ENCODE measurements around the gene TRIM45.
"Not testable (repeated sequence)": the region's sequence is repeated elsewhere in the genome, so short reads cannot be mapped to it uniquely, and the experiment has no call there.

Gene TRIM45

DNA sequence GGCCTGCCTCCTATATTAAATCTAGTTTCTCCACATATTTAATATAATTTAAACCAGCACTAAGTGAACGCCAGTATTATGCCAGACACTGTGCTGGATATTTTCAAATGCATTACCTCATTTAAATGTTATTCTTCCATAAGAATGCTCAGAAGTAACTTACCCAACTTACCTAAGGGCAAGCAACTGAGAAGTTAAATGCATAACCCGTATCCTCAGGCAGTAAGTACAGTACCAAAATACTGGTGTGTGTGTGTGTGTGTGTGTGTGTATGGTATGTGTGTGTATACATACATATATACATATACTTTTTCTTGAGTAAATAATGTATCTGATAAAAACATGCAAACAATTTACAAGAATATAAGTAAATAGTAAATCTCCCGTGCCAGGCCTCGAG lies 9.0 kb upstream of the TRIM45 start:
- DNase-seq: no peak

DNA sequence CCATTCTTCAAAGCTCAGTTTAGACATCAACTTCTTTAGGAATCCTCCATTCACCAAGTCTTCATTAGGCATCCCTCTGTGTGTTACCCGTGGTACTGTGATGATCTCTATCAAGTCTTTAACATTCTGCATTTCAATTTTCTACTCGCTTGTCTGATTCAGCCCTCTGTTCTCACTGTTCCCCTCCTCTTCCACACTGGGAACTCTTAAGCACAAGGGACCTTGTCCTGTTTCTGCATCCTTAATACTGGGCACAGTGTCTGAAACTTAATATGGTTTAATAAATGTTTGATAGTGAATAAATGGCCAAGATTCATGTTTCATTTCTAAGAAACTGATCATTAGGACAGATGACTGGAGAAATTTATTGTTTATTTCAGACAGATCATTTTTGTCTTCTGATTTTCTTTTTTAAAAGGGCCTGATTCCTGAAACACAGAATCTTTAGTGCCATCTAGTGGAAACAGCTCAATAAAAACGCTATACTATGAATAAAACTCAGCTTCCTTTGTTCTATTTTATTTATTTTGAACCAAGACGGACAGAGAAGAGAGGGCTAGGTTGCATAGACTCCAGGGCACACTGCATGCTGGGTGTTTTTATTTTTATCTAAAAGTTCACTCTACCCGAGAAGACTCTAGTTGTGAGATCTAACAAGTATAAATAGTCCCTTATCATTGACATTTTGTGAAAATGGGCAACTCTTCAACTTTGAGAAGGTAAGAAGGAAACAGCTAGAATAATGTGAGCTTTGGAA lies 7.0 kb upstream of the TRIM45 start:
- DNase-seq: no peak

DNA sequence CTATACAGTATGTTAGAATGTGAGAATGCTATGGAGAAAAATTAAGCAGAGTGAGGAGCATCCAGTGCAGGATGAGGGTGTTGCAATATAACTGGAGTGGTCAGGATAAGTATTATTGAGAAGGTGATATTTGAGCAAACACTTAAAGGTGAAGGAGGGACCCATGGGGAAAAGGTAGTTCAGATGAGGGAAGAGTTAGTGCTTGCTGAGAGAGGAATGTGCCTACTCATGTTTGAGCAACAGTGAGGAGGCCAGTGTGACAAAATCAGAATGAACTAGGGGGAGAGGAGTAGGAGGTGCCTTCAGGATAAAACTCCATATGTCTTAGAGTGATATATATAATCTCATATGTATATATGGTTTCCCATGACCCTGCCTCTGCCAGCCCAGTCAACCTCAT lies 6.2 kb upstream of the TRIM45 start:
- no peak for DNase-seq

DNA sequence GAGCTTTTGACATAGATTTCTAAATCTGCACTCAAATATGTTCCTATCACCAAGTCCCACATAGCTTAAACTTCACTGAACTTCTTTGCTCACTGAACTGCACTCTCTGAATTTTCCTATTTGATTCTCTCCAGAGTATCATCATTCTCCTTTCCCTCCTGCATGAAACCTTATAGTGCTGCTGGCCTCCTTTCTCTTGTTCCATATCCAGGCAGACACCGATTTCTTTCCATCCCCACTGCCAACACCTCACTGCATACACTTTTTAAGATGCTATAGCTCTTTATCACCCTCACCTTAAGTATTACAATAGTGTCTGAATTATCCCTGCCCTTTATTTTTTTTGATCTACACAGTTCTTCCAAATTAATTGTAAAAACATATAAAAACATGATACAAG lies 3.1 kb upstream of the TRIM45 start:
- no peak for DNase-seq

DNA sequence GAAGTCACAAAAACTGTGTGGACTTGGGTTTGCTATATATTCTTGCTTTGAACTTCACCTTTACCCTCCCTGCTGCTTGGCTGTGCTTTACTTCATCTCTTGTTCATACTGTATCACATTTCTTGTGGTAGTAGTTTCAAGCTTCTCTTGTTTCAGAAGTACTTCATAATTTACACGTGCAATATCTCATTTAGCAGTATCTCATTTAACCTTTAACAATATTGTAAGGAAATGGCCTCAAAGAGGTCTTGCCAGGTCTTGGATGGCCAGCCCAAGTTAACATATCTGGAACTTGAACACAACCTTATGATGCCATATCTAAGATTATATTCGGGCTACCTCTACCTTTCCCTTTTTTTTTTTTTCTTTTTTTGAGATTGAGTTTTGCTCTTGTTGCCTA lies 1.7 kb upstream of the TRIM45 start:
- no peak for DNase-seq

DNA sequence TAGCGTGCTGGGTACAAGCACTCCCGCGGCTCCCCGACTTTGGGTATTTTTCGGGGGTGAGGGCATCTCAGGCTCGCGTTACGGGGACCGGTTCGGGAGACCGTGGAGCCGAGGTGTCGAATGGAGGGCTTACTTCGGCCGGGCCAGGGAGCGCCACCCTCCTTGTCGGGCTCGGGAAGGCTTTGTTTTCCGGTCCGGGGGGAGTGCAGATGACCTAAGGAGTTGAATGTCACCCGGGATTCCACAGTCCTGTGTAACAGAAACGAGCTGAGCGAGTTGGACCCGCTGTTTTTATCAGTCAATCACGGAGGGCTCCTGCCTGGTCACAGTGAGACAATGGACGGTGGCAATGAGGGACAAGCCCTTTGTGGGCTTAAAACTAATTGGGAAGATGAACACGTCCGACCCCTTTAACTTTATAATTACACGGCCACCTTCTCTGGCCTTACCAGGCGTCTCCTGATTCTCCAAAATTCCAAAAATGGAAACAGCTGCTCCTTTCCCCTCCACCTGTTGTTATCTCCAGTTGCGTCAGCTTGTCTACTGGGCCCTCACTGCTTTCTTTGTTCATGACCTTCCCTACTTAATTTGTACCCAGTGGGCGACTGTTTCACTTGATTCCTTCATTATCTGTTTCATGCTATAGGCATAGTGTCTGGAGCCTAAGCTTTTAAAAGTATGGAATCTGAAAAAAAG lies 929 bp upstream of the TRIM45 start:
- DNase-seq: no peak

DNA sequence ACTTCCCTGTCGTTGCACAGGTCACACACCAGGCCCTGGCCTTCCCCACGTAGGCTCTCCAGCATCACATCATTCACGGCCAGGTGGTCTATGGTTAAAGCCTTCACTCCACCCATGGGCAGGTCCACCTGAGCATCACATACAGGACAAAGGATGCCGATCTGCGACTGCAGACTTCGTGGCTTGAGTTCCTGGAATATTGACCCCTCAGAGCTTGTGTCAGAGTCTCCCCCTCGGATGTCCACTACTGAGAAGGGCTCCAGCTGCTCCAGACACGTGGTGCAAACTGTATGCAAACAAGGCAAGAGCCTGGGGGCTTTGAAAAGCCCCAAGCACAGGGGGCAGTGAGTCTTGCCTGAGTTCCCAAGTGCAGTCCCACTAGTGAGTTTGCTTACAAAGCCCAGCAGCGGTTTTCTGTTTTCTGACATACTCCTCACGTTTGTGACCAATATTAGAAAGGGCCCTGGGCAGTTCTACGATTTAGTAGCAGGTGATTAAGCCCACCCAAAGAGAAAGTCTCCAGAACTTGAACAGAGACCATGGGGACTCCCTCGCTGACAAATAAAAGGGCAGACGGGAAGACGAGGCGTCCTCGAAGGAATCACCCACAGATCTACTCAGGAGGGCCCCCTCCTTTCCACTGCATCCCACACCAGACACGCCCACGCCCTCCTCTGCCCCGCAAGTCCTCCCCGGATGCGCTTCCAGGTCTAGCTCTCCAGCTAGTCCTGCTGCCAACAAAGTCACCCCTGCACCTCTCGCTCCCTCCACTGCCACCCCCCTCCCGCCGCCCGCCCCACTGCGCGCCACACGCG lies 568 bp downstream of the TRIM45 start:
- no peak for DNase-seq

DNA sequence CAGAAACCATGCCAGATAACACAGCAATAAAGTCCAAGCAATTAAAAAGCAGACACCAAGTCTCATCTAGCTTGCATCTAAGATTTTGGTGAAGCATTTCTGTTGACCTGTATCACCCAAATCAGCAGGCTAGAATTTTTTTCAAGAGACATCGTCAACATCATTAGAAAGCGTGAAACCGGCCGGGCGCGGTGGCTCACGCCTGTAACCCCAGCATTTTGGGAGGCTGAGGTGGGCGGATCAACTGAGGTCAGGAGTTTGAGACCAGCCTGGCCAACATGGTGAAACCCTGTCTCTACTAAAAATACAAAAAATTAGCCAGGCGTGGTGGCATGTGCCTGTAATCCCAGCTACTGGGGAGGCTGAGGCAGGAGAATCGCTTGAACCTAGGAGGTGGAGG lies 2.4 kb downstream of the TRIM45 start:
- DNase-seq: not testable (repeated sequence)

DNA sequence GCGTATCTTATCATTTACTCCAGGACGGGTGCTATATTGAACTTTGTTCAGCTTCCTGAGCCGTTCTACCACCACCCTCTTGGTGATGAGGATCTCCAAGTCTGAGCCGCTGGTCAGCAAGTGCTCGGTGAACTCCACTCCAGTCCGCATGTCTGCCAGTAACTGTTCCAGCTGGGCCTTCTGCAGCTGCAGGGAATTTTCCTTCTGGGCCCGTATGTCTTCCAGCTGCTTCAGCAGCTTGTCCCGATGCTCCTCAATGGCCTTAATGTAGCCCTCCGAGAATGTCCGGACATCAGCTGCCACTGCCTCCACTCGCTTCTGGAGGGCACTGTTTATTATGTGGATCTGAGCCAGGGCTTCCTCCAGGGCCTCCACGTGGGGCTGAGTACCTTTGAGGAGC lies 3.4 kb downstream of the TRIM45 start:
- DNase-seq: no peak

DNA sequence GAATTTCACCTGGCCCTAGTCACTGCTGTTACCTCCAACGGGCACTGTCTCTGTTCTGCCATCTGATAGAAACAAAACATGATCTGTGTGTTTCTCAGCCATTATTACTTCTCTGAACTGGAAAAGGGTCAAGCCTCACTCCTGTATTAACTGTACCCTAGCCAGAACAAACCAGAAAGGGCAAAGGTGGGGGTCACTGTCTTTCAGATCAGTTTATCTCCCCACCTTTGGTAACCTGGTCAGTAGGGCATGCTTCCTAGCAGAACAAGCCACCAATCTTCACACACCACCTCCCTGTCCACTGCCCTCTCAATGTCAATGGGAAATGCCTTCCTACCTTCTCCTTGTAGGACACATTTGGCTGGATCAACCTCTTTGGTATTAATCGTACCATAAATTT lies 3.9 kb downstream of the TRIM45 start:
- DNase-seq: no peak

DNA sequence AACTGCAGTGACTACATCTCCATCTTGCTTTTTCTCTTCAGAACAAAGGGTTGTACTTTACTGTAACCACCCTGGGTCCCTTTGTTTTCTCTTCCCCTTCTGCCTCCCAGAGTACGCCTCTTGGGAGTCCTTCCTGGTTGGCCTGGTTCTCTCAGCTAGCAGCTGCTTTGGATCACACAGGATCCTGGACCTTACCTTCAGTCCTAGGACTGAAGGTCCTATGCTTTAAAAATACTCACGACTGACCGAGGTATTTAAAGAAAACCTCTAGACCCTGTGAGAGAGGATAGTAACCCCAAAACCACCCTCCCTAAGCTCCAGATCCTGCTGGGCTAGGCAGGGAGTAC lies 4.8 kb downstream of the TRIM45 start:
- no peak for DNase-seq

DNA sequence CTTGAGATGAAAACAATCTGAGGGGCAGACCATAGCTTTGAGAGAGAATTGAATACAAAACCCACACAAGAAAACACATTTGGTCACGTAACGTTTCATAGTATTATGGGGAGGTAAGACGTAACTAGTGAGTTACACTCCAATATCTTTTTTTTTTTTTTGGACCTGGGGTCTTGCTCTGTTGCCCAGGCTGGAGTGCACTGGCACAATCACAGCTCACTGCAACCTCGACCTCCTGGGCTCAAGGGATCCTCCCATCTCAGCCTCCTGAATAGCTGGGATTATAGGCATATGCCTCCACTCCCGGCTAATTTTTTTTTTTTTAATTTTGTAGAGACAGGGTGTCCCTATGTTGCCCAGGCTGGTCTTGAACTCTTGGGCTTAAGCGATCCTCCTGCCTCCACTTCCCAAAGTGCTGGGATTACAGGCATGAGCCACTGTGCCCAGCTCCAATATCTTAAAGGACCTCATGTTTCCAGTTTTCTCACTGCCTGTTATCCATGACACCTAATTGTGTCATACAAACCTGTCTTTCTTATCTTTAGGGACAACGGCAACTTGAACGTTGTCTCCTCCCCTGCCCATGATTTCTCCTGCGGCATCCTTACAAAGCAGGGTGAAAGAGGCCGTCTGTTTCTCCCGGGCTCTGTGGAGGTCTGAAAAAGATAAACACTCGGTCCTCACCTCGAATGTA lies 5.3 kb downstream of the TRIM45 start:
- DNase-seq: no peak

DNA sequence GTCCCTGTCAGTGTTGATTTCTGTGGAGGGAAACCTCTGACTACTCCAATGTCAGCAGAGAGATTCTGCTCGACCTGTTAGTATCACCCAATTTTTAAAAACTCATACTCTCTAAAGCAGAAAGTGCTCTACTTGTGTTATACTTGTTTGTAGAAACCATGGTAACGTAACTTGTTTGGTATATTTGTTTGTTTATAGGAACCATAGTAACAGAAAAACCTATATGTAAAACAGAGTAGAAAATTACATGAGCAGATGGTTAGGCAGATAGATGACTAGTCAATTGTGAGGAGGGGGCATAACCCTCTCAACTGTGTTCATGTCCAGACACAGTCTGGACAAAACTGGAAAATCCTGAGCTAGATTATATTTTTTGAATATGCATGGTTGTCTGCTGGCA lies 6.7 kb downstream of the TRIM45 start:
- DNase-seq: no peak

DNA sequence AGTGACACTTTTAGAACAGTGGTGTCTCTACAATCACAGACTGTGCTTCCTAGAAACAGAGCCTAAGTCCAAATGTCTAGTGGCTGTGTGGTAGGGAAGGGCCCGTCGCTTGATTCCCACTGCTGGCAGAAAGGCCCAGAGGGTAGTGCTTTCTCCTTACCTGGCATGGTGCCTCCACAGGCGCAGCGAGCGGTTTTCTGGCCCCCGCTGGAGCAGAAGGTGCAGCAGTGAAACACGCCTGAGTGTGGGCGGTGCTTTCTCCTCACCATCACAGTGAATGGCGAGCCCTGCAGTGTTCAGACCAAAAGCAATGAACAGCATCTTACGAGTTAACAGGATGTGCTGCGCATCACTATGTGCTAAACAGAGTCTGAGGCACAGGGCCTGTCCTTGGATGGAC lies 8.3 kb downstream of the TRIM45 start:
- no peak for DNase-seq

DNA sequence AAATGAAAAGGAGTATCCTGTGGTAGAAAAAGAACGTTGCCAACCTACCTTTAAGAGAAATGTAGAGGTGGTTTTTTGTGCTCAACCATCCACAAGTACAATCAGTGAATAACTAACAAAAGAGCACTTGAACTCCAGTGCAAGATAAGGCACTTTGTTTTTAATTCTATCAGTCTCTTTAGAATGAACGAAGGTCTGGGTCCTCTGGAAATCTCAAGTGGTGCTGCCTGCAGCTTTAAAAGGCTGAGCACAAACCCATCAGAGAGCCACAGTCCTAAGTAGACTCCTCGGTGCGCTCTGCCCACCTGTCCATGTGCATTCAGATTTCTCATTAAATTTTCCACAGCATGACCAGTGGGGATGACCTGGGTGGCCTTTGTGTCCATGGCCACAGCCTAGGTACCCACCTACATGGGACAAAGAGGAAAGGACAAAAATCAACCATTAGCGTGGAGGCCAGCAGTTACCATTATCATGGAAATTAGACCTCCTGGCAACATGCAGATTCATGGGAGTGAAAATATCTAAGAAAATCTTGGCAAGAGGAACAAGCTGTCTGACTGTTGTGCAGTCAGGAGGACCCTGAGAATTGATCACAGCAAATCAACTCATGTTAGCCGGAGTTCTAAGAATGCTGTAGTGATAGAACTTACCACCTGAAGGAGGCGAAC lies 9.4 kb downstream of the TRIM45 start:
- DNase-seq: no peak

DNA sequence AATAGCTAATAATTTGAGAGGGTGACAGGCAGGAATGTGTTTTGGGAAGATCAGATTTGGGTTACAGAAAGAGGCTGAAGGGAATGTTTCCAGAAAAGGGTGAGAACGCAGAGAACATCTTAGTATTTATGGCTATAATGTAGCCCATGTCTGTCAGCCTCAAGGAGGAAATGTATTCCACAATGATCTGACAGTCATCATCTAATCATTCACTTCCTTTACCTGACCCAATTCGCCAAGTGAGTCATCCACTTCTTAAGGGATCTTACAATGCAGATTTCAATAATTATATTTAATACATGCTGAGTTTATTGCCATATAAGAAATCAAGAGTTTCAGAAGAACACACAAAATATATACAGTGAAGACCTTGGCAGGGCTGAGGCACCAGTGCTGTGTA lies 10.8 kb downstream of the TRIM45 start:
- DNase-seq: no peak

DNA sequence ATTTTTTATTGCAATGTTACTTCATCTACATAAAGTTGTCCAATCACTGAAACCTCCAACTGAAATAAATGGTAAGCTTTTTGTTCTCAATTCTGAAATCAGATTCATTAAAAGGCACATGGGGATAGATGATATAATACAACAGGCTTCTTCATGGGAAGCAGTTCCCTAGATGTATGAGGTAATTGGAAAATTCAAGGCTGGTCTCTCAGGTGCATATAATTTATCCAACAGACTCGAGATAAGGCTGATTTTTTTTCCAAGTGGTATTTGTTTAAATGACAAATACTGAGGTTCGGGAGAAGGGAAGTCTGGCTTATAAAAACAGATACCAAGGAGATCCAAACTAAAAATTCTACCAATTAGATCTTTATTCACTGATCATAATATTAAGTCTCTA lies 14.2 kb downstream of the TRIM45 start:
- no peak for DNase-seq

DNA sequence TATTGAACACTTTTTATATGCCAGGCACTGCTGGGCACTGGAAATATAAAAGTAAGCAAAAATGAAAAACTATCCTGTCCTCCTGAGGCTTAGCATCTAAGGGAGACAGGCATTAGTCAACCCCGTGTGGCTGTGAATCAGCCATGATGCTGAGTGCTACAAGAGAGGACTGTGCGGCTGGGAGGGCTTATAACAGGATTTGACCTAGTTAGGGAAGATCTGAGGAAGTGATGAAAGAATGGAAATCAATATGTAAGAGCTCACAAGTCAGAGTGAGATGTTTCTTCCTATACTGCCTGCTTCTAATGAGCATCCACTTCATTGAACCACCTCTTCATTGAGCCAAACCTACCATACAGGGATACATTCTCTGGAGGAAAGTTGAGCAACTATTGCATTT lies 15.1 kb downstream of the TRIM45 start:
- no peak for DNase-seq

DNA sequence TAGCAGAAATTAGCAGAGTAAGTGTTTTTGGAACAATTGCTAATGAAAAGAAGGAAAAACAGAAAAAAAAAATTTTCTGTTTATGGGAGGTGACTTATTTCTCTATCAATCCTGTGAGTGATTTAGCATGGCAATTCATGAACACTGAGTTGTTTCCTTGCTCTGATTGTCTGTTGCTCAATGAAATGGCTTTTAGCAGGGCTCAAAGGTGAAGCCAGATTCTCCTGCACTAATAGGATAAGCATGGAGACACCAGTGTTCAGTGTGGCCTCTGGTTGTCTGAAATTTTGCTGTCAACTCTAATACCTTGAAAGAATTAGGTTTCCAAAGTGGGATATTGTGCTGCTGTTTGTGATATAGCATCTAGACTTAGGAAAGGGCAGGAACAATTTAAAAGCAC lies 15.8 kb downstream of the TRIM45 start:
- no peak for DNase-seq

DNA sequence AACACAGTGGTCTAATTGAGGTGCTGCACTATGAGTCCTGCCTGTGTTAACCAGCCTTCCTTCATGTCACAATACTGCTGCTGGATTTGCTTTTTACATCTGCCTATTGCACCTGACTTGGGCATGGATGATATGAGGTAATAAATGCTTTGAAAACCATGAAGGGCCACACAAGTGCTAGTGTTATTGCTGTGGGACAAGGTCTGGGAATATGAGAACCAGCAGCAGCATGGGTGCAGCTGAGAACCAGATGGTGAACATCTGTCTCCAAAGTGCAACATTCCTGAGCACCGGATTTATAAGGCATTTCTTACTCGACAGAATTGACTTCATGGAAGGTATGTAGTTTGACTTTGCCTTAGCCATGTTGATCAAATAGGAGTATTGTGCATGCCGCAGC lies 16.6 kb downstream of the TRIM45 start:
- DNase-seq: no peak

DNA sequence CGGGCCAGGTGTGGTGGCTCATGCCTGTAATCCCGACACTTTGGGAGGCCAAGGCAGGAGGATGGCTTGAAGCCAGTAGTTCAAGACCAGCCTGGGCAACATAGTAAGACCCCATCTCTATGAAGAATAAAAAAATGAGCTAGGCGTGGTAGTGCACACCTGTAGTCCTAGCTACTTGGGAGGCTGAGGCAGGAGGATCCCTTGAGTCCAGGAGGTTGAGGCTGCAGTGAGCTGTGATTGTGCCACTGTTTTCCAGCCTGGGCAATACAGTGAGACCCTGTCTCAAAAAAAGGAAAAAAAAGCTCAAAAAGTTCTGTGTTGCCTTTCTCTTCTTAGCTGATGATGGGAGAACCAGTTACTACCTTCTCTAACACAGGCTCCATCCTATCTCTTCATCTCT lies 19.7 kb downstream of the TRIM45 start:
- not testable (repeated sequence) for DNase-seq

DNA sequence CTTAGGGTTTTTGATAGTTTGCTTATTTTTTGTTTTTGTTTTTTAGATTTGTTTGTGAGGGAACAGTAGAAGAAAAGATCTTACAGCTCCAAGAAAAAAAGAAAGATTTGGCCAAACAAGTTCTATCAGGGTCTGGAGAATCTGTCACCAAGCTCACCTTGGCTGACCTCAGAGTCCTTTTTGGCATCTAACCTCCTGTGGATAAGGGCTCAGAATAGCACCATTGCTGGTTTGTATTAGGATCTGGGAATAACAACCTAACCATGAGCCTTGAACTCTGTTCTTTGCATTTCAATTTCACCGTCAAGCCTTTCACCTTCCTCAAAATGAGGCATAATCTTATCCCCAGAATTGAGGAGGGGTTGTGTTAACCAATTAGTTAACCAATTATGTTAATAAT lies 20.2 kb downstream of the TRIM45 start:
- DNase-seq: no peak

Data from SHP77 treated with DMSO at 0.1 percent for 48 hours (cell line).